IMR-90 (cell line): ENCODE results near the gene RGS19. TPM values are rescaled to one million over a fixed set of nuclear protein-coding genes. Genes with fewer than 3 reads are reported as not detected.

Experiments
- ATAC-seq: fragments of 200-7000 bp; cut with Tn5 transposase; 2 replicates; pipeline ENCODE4 v1.9.1; 2020; ENCODE audit warnings: low read depth, mild to moderate bottlenecking, moderate library complexity
- BruUV-seq: library from RNA; stranded (reverse); fragments of 400-500 nt; replicated peaks from 2 replicates; lab custom pipeline; 2021; lab: Mats Ljungman, UMichigan
- CTCF ChIA-PET: fragments of 300-600 bp; formaldehyde crosslinking; extraction: SDS; loops from one replicate; lab custom pipeline; 2021; ENCODE audit warnings: antibody characterized with exemption; lab: Yijun Ruan, JAX
- POLR2A ChIA-PET: fragments of 300-600 bp; sonication (Branson Sonifier 250); formaldehyde crosslinking; loops from one replicate; lab custom pipeline; 2022; ENCODE audit warnings: antibody characterized with exemption; ENCODE audit not compliant: unreplicated experiment; lab: Charles Lee
- DNase-seq: peaks from one replicate; pipeline ENCODE4 v3.0.0; 2013
- H2AFZ ChIP-seq: replicated peaks from 2 replicates; pipeline ENCODE3; 2013; ENCODE audit warnings: low read length, mild to moderate bottlenecking; ENCODE audit not compliant: poor library complexity
- H2AK5ac ChIP-seq: 2 replicates; pipeline ENCODE4 v1.6.1; 2013; ENCODE audit warnings: low read depth, low read length, inconsistent platforms
- H2AK9ac ChIP-seq: replicated peaks from 2 replicates; pipeline ENCODE3; 2013; ENCODE audit warnings: mild to moderate bottlenecking, low read depth, low read length, moderate library complexity; ENCODE audit not compliant: poor library complexity
- H2BK120ac ChIP-seq: 2 replicates; pipeline ENCODE4 v1.6.1; 2013; ENCODE audit warnings: low read depth, low read length, inconsistent platforms
- H2BK15ac ChIP-seq: 3 replicates; pipeline ENCODE4 v1.6.1; 2013; ENCODE audit warnings: low read depth, low read length, inconsistent platforms
- H2BK20ac ChIP-seq: 2 replicates; pipeline ENCODE4 v1.6.1; 2013; ENCODE audit warnings: low read depth, mild to moderate bottlenecking, inconsistent platforms, low read length, moderate library complexity
- H2BK5ac ChIP-seq: 2 replicates; pipeline ENCODE4 v1.6.1; 2013; ENCODE audit warnings: mild to moderate bottlenecking, low read depth, low read length, inconsistent platforms; ENCODE audit not compliant: poor library complexity, severe bottlenecking
- H3K14ac ChIP-seq: replicated peaks from 2 replicates; pipeline ENCODE4 v1.6.1; 2013; ENCODE audit warnings: low read depth, low read length, inconsistent platforms
- H3K18ac ChIP-seq: 2 replicates; pipeline ENCODE4 v1.6.1; 2013; ENCODE audit warnings: low read depth, low read length, control low read depth
- H3K23ac ChIP-seq: 2 replicates; pipeline ENCODE4 v1.6.1; 2013; ENCODE audit warnings: low read depth, low read length, inconsistent platforms
- H3K27ac ChIP-seq: 2 replicates; pipeline ENCODE4 v1.5.1; 2013; ENCODE audit warnings: mild to moderate bottlenecking, control low read depth, low read length; ENCODE audit not compliant: insufficient read depth
- H3K27me3 ChIP-seq: 2 replicates; pipeline ENCODE4 v1.6.1; 2013; ENCODE audit warnings: low read length; ENCODE audit not compliant: control insufficient read depth, insufficient read depth
- H3K36me3 ChIP-seq: 2 replicates; pipeline ENCODE4 v1.6.1; 2013; ENCODE audit warnings: low read length, mixed read lengths; ENCODE audit not compliant: control insufficient read depth, insufficient read depth
- H3K4ac ChIP-seq: 2 replicates; pipeline ENCODE4 v1.6.1; 2013; ENCODE audit warnings: low read depth, low read length, inconsistent platforms
- H3K4me1 ChIP-seq: 2 replicates; pipeline ENCODE4 v1.6.1; 2013; ENCODE audit warnings: low read length, mixed read lengths; ENCODE audit not compliant: control insufficient read depth, insufficient read depth
- H3K4me2 ChIP-seq: 2 replicates; pipeline ENCODE4 v1.6.1; 2013; ENCODE audit warnings: low read depth, mild to moderate bottlenecking, control low read depth, low read length, moderate library complexity
- H3K4me3 ChIP-seq: 2 replicates; pipeline ENCODE4 v1.5.1; 2013; ENCODE audit warnings: low read depth, mild to moderate bottlenecking, control low read depth, low read length, moderate library complexity; ENCODE audit not compliant: insufficient read depth
- H3K56ac ChIP-seq: 2 replicates; pipeline ENCODE4 v1.6.1; 2013; ENCODE audit warnings: low read length, inconsistent platforms; ENCODE audit not compliant: insufficient read depth; ENCODE audit errors: extremely low read depth
- H3K79me1 ChIP-seq, 2 experiments: 2 replicates each; pipeline ENCODE4 v1.6.1; 2013; ENCODE audit warnings: low read length in 2 of 2, inconsistent platforms in 1 of 2, low read depth in 1 of 2
- H3K9ac ChIP-seq: 2 replicates; pipeline ENCODE4 v1.6.1; 2013; ENCODE audit warnings: low read depth, low read length, control low read depth
- H3K9me1 ChIP-seq: 2 replicates; pipeline ENCODE4 v1.6.1; 2013; ENCODE audit warnings: low read length, inconsistent platforms; ENCODE audit not compliant: insufficient read depth
- H3K9me3 ChIP-seq: 2 replicates; pipeline ENCODE4 v1.6.1; 2013; ENCODE audit warnings: low read length; ENCODE audit not compliant: control insufficient read depth, insufficient read depth
- H4K20me1 ChIP-seq: 2 replicates; pipeline ENCODE4 v1.6.1; 2013; ENCODE audit warnings: low read length, inconsistent platforms; ENCODE audit not compliant: insufficient read depth
- H4K5ac ChIP-seq: 2 replicates; pipeline ENCODE4 v1.6.1; 2013; ENCODE audit warnings: mild to moderate bottlenecking, low read depth, low read length, control low read depth
- H4K8ac ChIP-seq, 2 experiments: 2 replicates each; pipeline ENCODE4 v1.6.1; 2013; ENCODE audit warnings: low read depth in 2 of 2, low read length in 2 of 2, control low read depth in 1 of 2, inconsistent platforms in 1 of 2
- H4K91ac ChIP-seq: 2 replicates; pipeline ENCODE4 v1.6.1; 2013; ENCODE audit warnings: low read depth, low read length, inconsistent platforms; ENCODE audit not compliant: insufficient read depth
- CEBPB ChIP-seq: IDR thresholded peaks from 2 replicates; pipeline ENCODE4 v1.6.1; 2012; ENCODE audit warnings: low read depth, low read length, improper control_type of control experiment
- MAFK ChIP-seq: IDR thresholded peaks from 2 replicates; pipeline ENCODE4 v1.6.1; 2012; ENCODE audit warnings: low read depth, low read length, improper control_type of control experiment
- MAZ ChIP-seq: IDR thresholded peaks from 2 replicates; pipeline ENCODE4 v1.6.1; 2012; ENCODE audit warnings: low read depth, mild to moderate bottlenecking, low read length, improper control_type of control experiment, moderate library complexity, borderline replicate concordance
- MXI1 ChIP-seq: IDR thresholded peaks from 2 replicates; pipeline ENCODE4 v1.6.1; 2012; ENCODE audit warnings: low read depth, mild to moderate bottlenecking, low read length, moderate library complexity, borderline replicate concordance
- NFE2L2 ChIP-seq: fragments of 150-350 bp; IDR thresholded peaks from 2 replicates; pipeline ENCODE4 v1.6.1; 2016; ENCODE audit warnings: low read depth, mild to moderate bottlenecking, low read length
- POLR2A ChIP-seq: IDR thresholded peaks from 2 replicates; pipeline ENCODE4 v1.6.1; 2012; ENCODE audit warnings: mild to moderate bottlenecking, low read depth, low read length
- RAD21 ChIP-seq: IDR thresholded peaks from 2 replicates; pipeline ENCODE4 v1.6.1; 2012; ENCODE audit warnings: low read length, improper control_type of control experiment
- RCOR1 ChIP-seq: IDR thresholded peaks from 2 replicates; pipeline ENCODE4 v1.6.1; 2012; ENCODE audit warnings: mild to moderate bottlenecking, low read length, improper control_type of control experiment; ENCODE audit not compliant: insufficient replicate concordance
- RFX5 ChIP-seq: IDR thresholded peaks from 2 replicates; pipeline ENCODE4 v1.8.0; 2012; ENCODE audit warnings: low read depth, mild to moderate bottlenecking, low read length, moderate library complexity
- WGBS, 2 experiments: methylation state at CpG; one replicate each; pipeline versions ENCODE4 v1.1.5 to v1.1.7; 2013; ENCODE audit warnings: missing lambda C conversion rate in 2 of 2; ENCODE audit not compliant: insufficient read length in 1 of 2; ENCODE audit errors: extremely low coverage in 2 of 2; 5-methylcytosine and 5-hydroxymethylcytosine counted together
- dilution Hi-C: fragments of 300-500 bp; cut with HindIII; formaldehyde crosslinking; loops from one replicate; pipeline ENCODE4 v1.14.3; 2018; ENCODE audit warnings: low sequenced_read_pairs; ENCODE audit not compliant: unreplicated experiment
- in situ Hi-C: fragments of 300-500 bp; cut with MboI; formaldehyde crosslinking; loops from 3 replicates; pipeline ENCODE4 v1.14.3; 2019; ENCODE audit warnings: low sequenced_read_pairs, inconsistent platforms, mixed read lengths
- intact Hi-C: fragments of 100-400 bp; cut with micrococcal nuclease; formaldehyde crosslinking; loops from 2 replicates; pipeline ENCODE4 v1.10.0; 2022
- polyA plus RNA-seq, 3 experiments: library from polyadenylated mRNA; depleted of rRNA; stranded (reverse); fragments of >200 nt; gene quantifications; 2 replicates each; pipeline ENCODE4 v1.2.3, GENCODE V29; 2012; ENCODE audit warnings: low replicate concordance in 1 of 3
- total RNA-seq: library from RNA; depleted of rRNA; stranded (reverse); fragments of >200 nt; gene quantifications from 2 replicates; pipeline ENCODE4 v1.2.3, GENCODE V29; 2012
- TF ChIP-seq, protein P1 (sequence below): conservative IDR thresholded peaks from 2 replicates; pipeline ENCODE4 v1.5.1; 2012; ENCODE audit warnings: mild to moderate bottlenecking, low read depth, low read length, improper control_type of control experiment
- TF ChIP-seq, protein P2 (sequence below): fragments of 150-350 bp; IDR thresholded peaks from 2 replicates; pipeline ENCODE4 v1.6.1; 2017; ENCODE audit warnings: mild to moderate bottlenecking, antibody characterized with exemption, low read length, low read depth

The RGS19 gene
- total and polyA plus RNA-seq, 2 of the 4 experiments (the other 2 are of a cell fraction) = 7.7 to 17.5 TPM

DNA sequence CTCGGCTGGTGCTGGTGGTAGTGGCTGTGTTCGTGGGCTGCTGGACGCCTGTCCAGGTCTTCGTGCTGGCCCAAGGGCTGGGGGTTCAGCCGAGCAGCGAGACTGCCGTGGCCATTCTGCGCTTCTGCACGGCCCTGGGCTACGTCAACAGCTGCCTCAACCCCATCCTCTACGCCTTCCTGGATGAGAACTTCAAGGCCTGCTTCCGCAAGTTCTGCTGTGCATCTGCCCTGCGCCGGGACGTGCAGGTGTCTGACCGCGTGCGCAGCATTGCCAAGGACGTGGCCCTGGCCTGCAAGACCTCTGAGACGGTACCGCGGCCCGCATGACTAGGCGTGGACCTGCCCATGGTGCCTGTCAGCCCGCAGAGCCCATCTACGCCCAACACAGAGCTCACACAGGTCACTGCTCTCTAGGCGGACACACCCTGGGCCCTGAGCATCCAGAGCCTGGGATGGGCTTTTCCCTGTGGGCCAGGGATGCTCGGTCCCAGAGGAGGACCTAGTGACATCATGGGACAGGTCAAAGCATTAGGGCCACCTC, 19.2 kb upstream of the RGS19 start:
- 83% methylated on average over 19 of the region's 28 CpGs; no CpG with 5 or more reads in 1 of the 2 experiments for WGBS, 2 experiments
- no peaks in the 10 kb centered on the region for H3K9me3 ChIP-seq
- POLR2A ChIA-PET = interaction anchor here (0.5 kb wide), 1 partner anchor 278 kb away, joined by 4 read pairs; no protein-coding TSS in a partner anchor

More for the DNA sequence above, 19.2 kb upstream of the RGS19 start:
- no peaks in the 10 kb centered on the region for H4K20me1 ChIP-seq
- no peak overlapping the region for H4K5ac ChIP-seq
- H2AFZ ChIP-seq = no peak overlapping the region
- no peak overlapping the region for H4K91ac ChIP-seq
- H3K4me3 ChIP-seq = no peak overlapping the region
- no peak overlapping the region for H3K14ac ChIP-seq
- ATAC-seq (no peak), DNase-seq (no peak)
- intact Hi-C loops = no loop called here
- H2BK15ac ChIP-seq = no peak overlapping the region
- no peak overlapping the region for H3K18ac ChIP-seq
- H3K23ac ChIP-seq = no peak overlapping the region
- no peak overlapping the region for H4K8ac ChIP-seq
- dilution Hi-C loops = no loop called here
- H3K4me2 ChIP-seq = no peak overlapping the region
- no peak overlapping the region for H3K27ac ChIP-seq
- H3K36me3 ChIP-seq = no peaks in the 10 kb centered on the region
- H3K56ac ChIP-seq = no peak overlapping the region
- in situ Hi-C loops = no loop called here
- no peak for TF ChIP-seq RFX5
- no peak for TF ChIP-seq RCOR1
- TF ChIP-seq MXI1 = no peak
- no peak for TF ChIP-seq MAFK
- TF ChIP-seq MAZ = no peak
- TF ChIP-seq CEBPB = no peak
- no peak for TF ChIP-seq RAD21
- TF ChIP-seq, protein P1, sequence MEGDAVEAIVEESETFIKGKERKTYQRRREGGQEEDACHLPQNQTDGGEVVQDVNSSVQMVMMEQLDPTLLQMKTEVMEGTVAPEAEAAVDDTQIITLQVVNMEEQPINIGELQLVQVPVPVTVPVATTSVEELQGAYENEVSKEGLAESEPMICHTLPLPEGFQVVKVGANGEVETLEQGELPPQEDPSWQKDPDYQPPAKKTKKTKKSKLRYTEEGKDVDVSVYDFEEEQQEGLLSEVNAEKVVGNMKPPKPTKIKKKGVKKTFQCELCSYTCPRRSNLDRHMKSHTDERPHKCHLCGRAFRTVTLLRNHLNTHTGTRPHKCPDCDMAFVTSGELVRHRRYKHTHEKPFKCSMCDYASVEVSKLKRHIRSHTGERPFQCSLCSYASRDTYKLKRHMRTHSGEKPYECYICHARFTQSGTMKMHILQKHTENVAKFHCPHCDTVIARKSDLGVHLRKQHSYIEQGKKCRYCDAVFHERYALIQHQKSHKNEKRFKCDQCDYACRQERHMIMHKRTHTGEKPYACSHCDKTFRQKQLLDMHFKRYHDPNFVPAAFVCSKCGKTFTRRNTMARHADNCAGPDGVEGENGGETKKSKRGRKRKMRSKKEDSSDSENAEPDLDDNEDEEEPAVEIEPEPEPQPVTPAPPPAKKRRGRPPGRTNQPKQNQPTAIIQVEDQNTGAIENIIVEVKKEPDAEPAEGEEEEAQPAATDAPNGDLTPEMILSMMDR = no peak
- no peak for TF ChIP-seq NFE2L2
- TF ChIP-seq POLR2A = no peak
- TF ChIP-seq, protein P2, sequence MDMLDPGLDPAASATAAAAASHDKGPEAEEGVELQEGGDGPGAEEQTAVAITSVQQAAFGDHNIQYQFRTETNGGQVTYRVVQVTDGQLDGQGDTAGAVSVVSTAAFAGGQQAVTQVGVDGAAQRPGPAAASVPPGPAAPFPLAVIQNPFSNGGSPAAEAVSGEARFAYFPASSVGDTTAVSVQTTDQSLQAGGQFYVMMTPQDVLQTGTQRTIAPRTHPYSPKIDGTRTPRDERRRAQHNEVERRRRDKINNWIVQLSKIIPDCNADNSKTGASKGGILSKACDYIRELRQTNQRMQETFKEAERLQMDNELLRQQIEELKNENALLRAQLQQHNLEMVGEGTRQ = no peak
- H2BK5ac ChIP-seq = no peak overlapping the region
- CTCF ChIA-PET = no interaction called here
- H2AK5ac ChIP-seq = no peak overlapping the region
- no peaks in the 10 kb centered on the region for H3K79me1 ChIP-seq
- H3K27me3 ChIP-seq = peaks cover 35% of the 10 kb centered on the region
- no TSS peak for BruUV-seq
- H3K9ac ChIP-seq = no peak overlapping the region
- no peak overlapping the region for H2AK9ac ChIP-seq
- no peak overlapping the region for H2BK120ac ChIP-seq
- H3K4ac ChIP-seq = no peak overlapping the region
- H3K4me1 ChIP-seq = no peaks in the 10 kb centered on the region
- H3K9me1 ChIP-seq = no peaks in the 10 kb centered on the region
- no peak overlapping the region for H2BK20ac ChIP-seq
